Mesenteric fat pad (tissue), 1 donor: ENCODE measurements around the gene XAB2. TPM values are rescaled to one million over a fixed set of nuclear protein-coding genes. Genes with fewer than 3 reads are reported as not detected.

Experiments used
- DNase-seq: peaks from one replicate; pipeline ENCODE4 v3.0.0-alpha.2; 2020; ENCODE audit warnings: low spot score
- long read RNA-seq: library from polyadenylated mRNA; unstranded; transcript quantifications from one replicate; pipeline ENCODE4 v2.0.0, GENCODE V29; 2020
- total RNA-seq: library from RNA; stranded (reverse); fragmentation: NEBNext Ultra II Directional; extraction: Animal tissue kit (Norgen Biotek cat#: 25700); gene quantifications from one replicate; pipeline ENCODE4 v1.2.1, GENCODE V29; 2021
- donor health status: DM: yes; HTN: yes; CAD: no.

Gene XAB2
- 19.5 TPM for total RNA-seq
- long read RNA-seq, partial matches to known transcripts: 3 of 6 reads
- long read RNA-seq, other reads (novel, unspliced or antisense): 1 of 6 reads

DNA sequence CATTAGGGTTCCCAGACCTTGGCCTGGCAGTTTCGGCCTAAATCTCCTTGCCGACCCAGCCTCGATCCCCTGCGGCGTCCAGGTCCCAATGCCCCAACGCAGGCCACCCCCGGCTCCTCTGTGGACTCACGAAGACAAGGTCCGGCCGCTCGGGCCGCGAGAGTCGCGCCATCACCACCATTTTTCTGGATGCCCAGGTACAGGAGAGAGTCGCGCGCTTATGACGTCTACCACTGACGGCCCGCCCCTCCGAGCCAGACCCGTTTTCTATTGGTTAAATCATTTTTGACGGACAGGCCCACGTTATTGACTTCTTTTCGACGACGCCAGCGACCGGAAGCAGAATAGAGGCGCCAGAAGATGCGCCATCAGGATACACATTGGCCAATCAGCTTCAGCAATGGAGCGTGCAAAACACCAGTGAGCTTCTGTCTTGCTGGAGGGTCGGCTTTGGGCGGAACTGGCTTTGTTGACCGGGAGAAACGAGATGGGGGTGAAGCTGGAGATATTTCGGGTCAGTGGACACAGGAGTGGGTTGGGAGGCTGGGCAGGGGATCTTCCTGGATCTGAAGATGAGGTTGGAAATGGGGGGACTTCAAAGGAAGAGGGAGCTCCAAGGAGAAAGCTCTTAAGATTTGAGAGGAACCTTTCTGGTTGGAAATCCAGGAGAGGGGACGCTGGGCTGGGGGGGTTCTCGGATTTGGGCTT, at the start of gene XAB2, which contains the start of gene PET100:
Gene XAB2 (minus strand): TSS at position 199 of the 708 bp plus-strand sequence. CDS start 18 bp downstream, at position 181.
Gene PET100 (plus strand): TSS at position 447 of the 708 bp plus-strand sequence. CDS start 41 bp downstream, at position 488.
- DNase-seq: peak; percentile 97

- no peak for DNase-seq
Measured at GRCh38 chr19:7677669-7678311, 48.4 kb upstream of the XAB2 start.

- no peak for DNase-seq
Measured at GRCh38 chr19:7676854-7677253, 47.5 kb upstream of the XAB2 start, which contains the start of gene MCEMP1. TSS of gene MCEMP1 (plus strand) at chr19:7677090. CDS start at chr19:7677121, 31 bp downstream.

GRCh38 chr19:7676376-7676775, 47.0 kb upstream of the XAB2 start:
- no peak for DNase-seq

DNA sequence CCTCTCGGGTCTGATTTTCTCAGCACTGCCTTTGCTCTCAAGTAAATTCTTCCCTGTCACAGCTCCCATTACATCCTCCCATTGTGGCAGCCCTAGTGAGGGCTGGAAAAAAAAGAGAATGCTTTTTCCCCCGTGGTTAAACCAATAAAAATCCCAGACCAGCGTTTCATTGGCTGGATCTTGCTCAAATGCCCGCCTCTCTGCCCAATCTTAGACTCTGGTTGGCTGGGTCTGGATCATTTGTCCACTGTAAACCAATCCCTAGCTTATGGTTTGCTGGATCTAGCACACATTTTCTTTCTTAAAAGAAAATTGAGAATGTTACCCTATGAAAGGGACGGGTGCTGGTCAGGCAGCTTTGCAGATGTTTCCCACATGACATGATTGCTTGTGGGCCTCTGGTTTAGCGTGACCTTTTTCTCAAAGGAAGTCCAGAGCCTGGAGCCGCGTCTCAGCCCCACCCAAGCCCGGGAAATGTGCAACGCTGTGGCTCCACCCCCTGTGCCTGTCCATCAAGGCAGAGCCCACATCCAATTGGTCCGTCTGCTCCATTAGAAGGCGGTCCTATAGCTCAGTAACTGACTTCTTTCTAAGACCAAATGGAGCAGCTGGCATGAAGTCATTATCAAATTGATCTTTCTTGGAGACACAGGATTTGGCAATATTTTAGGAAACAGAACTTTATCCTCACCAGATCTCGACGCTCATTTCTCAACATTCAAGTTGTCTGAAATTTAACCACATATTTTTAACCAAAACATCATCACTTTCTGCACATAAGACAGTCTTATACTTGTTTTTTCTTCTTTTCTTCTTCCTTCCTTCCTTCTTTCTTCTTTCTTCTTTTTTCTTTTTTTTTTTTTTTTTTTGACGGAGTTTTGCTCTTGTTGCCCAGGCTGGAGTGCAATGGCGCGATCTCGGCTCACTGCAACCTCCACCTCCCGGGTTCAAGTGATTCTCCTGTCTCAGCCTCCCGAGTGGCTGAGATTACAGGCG, 45.0 kb upstream of the XAB2 start:
- DNase-seq: no peak

- no peak for DNase-seq
Measured at GRCh38 chr19:7672522-7672921, 43.2 kb upstream of the XAB2 start.

- DNase-seq: no peak
Measured at GRCh38 chr19:7670790-7671189, 41.4 kb upstream of the XAB2 start.

GRCh38 chr19:7670150-7670783, 40.9 kb upstream of the XAB2 start:
- no peak for DNase-seq

DNA sequence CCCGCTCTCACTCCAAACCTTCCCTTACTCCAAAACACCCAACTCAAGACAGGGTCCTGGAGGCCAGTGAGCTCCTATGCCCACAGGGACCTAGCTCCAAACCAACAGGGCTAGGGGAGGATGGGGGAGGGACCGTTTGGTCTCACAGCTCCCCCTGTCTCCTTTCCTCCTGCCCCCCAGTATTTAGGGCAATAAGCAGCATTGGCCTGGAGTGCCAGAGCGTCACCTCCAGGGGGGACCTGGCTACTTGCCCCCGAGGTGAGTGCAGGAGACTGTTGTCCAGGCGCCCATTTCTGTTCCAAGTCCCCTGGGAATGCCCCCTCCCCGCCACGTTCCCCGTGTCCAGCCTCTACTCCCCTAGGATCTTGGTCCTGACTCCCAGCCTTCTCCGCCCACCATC, 40.3 kb upstream of the XAB2 start:
- no peak for DNase-seq

- DNase-seq: no peak
Measured at GRCh38 chr19:7668842-7669241, 39.5 kb upstream of the XAB2 start, which contains the start of gene RETN. TSS of gene RETN (plus strand) at chr19:7669049. CDS start at chr19:7669327, 278 bp downstream.

DNA sequence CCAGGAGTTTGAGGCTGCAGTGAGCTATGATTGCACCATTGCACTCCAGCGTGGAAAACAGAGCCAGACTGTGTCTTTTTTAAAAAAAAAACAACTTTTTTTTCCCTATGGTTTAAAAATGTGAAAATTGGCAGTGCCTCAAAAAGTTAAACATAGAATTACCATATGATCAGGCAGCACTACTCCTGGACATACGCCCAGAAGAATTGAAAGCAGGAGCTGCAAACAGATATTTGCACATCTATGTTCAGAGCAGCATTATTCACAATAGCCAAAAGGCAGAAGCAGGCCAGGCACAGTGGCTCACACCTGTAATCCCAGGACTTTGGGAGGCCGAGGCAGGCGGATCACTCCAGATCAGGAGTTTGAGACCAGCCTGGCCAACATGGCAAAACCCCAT, 35.7 kb upstream of the XAB2 start:
- DNase-seq: no peak

DNA sequence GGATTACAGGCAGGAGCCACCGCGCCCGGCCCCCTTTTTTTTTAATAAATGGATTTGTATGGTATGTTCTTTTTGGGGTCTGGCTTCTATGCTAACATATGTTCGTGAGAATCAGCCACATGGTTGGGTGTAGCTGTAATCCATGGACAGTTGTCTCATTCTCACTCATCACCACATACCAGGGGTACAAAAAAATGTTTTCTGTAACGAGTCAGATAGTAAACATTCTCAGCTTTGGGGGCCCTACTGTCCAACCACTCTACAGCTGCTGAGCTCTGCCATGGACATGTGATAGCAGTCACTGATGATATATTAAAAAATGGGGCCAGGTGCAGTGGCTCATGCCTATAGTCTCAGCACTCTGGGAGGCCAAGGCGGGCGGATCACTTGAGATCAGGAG, 34.4 kb upstream of the XAB2 start:
- DNase-seq: no peak

- no peak for DNase-seq
Measured at GRCh38 chr19:7662657-7663056, 33.3 kb upstream of the XAB2 start.

- DNase-seq: no peak
Measured at GRCh38 chr19:7661744-7662538, 32.6 kb upstream of the XAB2 start.

DNA sequence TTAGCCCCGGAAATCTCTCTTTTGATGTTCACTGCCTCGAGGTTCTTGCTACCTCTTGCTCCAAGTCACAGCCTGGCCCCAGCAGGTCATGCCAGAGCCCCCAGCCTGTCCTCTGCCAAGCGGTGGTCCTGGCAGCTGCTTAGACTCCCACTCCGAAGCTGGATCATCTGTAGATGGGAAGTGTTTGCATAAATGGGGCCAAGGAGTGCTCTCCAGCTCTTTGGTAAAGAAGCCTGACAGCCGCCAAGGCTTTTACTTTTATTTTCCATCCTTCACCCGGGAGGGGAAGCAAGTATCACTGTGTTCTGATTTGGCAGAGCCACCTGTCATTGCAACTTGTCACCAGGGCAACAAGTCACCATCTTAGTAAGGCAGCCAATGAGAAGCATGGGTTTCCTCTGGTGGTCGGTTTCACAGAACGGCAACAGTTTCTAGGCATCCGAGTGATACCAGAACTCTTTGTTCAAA, 28.9 kb upstream of the XAB2 start:
- no peak for DNase-seq

GRCh38 chr19:7657131-7657751, 27.9 kb upstream of the XAB2 start:
- no peak for DNase-seq

DNA sequence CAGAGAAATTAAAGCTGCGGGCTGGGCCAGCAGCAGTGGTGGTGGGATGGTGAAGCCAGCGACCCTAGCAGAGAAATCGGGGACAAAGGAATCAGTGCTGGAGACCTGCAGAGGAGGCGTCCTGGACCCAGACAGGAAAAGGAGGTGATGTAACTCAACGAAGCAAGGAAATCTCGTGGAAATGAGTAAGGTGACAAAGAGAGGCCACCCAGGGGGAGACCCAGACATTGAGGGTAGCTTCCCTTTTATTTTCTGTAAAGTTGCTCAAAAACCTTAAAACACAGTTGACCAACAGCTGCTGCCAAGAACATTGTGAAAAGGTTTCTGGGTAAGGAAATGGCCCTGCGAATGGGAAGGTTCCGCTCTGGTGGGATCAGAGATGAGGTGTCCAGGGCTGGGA, 26.2 kb upstream of the XAB2 start:
- no peak for DNase-seq

- DNase-seq: no peak
Measured at GRCh38 chr19:7654401-7654800, 25.1 kb upstream of the XAB2 start.

GRCh38 chr19:7652061-7652641, 22.8 kb upstream of the XAB2 start:
- peak; percentile 94 for DNase-seq
